Left hindlimb (tissue), 1 donor: ENCODE measurements around the gene TCIRG1.

Experiments
- DNase-seq: peaks from one replicate; pipeline ENCODE4 v3.0.0-alpha.2; 2018

Gene TCIRG1

DNA sequence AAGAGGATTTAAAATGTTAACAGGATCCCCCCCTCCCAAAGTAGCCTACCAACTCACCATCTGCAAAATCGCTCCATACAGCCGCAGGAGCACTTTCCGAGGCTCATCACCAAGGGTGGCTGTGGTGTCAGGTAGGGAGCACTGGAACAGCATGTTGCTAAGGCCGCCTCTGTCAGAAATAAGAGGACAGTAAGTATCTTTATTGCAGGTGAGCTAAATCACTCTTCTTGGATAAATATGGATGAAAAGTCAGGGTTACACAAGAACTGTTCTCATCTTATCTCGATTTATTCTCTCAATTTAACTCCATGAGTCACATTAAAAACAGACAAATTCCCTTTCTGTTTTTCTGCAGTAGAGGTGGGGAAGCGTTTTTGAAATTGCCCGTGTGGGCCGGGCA lies 58.1 kb downstream of the TCIRG1 start:
- DNase-seq, result no peak

DNA sequence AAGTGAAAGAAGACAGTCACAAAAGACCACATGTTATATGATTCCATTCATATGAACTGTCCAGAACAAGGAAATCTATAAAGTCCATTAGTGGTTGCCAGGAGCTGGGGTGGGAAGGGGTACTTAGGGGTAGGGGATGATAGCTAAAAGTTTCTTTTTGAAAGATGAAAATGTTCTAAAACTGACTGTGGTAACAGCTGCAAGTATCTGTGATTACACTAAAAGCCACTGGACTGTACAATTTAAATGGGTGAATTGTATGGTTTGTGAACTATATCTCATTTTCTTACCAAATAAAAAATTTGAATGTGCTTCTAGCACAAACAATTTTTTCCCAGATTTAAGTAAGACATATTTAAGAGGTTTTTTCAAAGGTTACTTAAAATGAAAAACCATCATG lies 60.2 kb downstream of the TCIRG1 start:
- DNase-seq, result no peak

DNA sequence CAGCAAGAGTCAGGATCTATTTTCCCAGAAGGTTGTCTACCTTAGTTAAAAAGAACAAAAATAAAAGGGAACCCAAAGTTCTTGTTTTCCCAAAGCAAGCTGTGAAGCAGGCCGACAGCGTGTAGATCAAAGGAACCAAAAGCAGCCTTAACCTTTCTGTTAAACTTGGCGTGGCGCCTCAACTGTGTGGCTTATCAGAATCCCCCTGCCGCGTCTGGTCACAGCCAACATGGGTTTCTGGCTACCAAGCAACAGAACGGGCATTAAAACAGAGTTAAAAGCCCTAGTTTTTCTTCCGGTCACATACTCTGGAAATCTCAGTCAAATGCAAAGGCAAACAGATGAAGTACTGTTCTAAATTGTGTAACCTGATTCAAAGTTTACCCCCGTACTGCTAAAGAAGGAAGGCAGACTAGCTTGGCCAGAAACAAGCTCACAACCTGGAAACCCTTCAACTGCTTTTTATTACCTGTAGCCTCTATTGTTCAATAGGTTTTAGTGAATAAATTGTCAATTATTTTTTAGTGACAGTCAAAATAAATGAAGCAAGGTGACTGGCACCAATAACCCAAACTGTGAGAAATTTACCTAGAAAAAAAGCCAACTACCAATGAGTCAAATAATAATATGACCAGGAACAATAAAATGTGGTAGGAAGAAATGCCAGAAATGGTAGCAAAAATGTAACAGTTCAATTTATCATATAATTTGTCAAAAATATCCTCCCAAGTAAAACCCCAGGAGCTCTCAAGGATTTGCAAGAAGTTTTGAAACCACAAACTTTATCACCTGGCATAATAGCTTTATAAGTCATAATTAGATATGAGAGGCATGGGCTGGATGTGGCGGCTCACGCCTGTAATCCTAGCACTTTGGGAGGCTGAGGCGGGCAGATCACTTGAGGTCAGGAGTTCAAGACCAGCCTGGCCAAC lies 60.9 kb downstream of the TCIRG1 start:
- DNase-seq, result no peak
